Measurements from ENCODE around the gene BCR. TPM values are rescaled to one million over a fixed set of nuclear protein-coding genes. Genes with fewer than 3 reads are reported as not detected.
"Not testable (repeated sequence)": the region's sequence is repeated elsewhere in the genome, so short reads cannot be mapped to it uniquely, and the experiment has no call there.

BCR gene
- total RNA-seq, 2 experiments from 2014 or later: 60.7 to 63.2 TPM

DNA sequence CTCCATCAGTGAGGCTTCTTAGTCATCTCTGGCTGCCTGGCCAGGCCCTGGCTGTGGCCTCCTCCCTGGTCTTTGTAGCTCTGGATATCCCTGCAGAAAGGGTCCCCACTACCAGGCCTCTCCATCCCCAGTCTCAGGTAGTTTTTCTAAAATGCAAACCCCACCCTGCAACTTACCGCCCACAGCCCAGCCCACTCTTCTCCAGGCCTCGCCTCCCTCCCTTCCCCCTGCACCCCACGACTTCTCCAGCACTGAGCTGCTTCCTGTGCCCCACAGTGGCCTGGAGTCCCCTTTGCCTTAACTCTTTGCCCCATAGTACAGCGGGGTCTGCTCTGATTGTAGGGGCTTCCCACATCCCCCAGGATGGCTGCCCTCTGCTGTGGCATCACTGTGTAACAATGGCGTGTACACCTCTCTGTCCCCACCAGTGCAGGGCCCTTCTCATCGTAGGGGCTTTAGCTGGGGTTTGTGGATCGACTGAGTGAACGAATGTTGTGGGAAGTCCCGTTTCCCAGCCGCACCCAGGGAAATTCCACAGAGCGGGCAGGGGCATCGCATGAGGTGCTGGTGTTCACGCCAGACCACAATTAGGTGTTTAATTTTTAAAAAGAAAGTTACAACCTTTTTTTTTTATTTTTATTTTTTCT lies 111.6 kb downstream of the BCR start:
- POLR2A ChIA-PET: no interaction called here
- CTCF ChIA-PET: interaction anchor here (2.4 to 13.2 kb wide), 2 partner anchors 10 to 114 kb away, joined by 10 to 272 read pairs; partner anchors contain the start of gene BCR
- no peaks in the 10 kb centered on the region for H3K4me1 Mint-ChIP-seq
- no peak overlapping the region for H3K4me3 Mint-ChIP-seq
- DNase-seq: no peak
- no peak overlapping the region for H3K27ac Mint-ChIP-seq
- H3K36me3 Mint-ChIP-seq (ENCODE audit: low read depth): peaks cover 32% of the 10 kb centered on the region
- H3K27me3 Mint-ChIP-seq: no peaks in the 10 kb centered on the region
- no peaks in the 10 kb centered on the region for H3K9me3 Mint-ChIP-seq

- DNase-seq: no peak
- Mint-ChIP-seq H3K27ac (no peak overlapping the region), H3K4me1 (no peaks in the 10 kb centered on the region), H3K27me3 (no peaks in the 10 kb centered on the region), H3K36me3 (ENCODE audit: low read depth) (peaks cover 38% of the 10 kb centered on the region), H3K9me3 (no peaks in the 10 kb centered on the region), H3K4me3 (no peak overlapping the region)
- ChIA-PET CTCF (interaction anchor here (1.2 to 13.2 kb wide), 3 partner anchors 11 to 115 kb away, joined by 4 to 272 read pairs (median 10); partner anchors contain the start of gene BCR), POLR2A (no interaction called here)
These were observed 112.4 kb downstream of the BCR start for GRCh38 chr22:23292453-23293350.

GRCh38 chr22:23293720-23294119 lies 113.4 kb downstream of the BCR start:
- H3K36me3 Mint-ChIP-seq (ENCODE audit: low read depth): peaks cover 38% of the 10 kb centered on the region
- H3K9me3 Mint-ChIP-seq: no peaks in the 10 kb centered on the region
- ChIA-PET POLR2A (no interaction called here), CTCF (interaction anchor here (0.7 to 13.2 kb wide), 3 partner anchors 12 to 116 kb away, joined by 4 to 272 read pairs (median 6); partner anchors contain the start of gene BCR)
- no peak for DNase-seq
- no peak overlapping the region for H3K27ac Mint-ChIP-seq
- H3K4me1 Mint-ChIP-seq: no peaks in the 10 kb centered on the region
- no peaks in the 10 kb centered on the region for H3K27me3 Mint-ChIP-seq
- H3K4me3 Mint-ChIP-seq: no peak overlapping the region

DNA sequence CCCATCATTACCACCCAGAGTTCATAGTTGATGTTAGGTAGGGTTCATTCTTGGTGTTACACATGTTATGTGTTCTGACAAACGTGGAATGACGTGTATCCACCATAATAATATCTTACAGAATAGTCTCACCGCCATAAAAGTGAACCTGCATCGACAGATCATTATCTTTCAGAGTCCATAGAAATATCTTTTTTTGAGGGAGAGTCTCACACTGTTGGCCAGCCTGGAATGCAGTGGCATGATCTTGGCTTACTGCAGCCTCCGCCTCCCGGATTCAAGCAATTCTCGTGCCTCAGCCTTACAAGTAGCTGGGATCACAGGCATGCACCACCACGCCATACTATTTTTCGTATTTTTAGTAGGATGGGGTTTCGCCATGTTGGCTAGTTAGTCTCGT lies 113.9 kb downstream of the BCR start:
- Mint-ChIP-seq H3K4me3 (no peak overlapping the region), H3K9me3 (no peaks in the 10 kb centered on the region), H3K4me1 (no peaks in the 10 kb centered on the region), H3K36me3 (ENCODE audit: low read depth) (peaks cover 37% of the 10 kb centered on the region), H3K27me3 (no peaks in the 10 kb centered on the region), H3K27ac (no peak overlapping the region)
- DNase-seq: no peak
- POLR2A ChIA-PET: no interaction called here
- CTCF ChIA-PET: interaction anchor here (0.7 kb wide), 1 partner anchor 29 kb away, joined by 6 read pairs; no protein-coding TSS in a partner anchor

DNA sequence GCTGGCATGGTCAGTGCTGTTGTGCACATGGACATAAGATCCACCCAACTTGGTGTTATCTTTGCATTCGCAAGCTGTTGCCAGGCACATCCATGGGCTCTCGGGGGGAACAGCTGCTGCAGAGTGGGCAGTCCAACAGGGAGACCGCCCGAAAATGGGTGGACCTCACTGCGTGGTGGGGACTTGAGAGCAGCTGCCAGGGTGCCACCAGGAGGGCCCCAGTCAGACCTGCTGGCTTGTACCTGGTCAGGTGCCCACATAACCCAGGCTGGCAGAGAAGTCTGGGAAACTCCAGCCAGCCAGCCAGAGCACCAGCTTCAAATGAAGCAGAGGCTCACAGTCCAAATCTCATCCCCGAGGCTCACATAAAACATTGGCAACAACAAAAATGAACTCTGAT lies 120.2 kb downstream of the BCR start:
- no peak for DNase-seq
- Mint-ChIP-seq H3K27me3 (no peaks in the 10 kb centered on the region), H3K36me3 (ENCODE audit: low read depth) (peaks cover 18% of the 10 kb centered on the region), H3K4me1 (no peaks in the 10 kb centered on the region), H3K4me3 (no peak overlapping the region), H3K27ac (no peak overlapping the region), H3K9me3 (no peaks in the 10 kb centered on the region)
- ChIA-PET POLR2A (no interaction called here), CTCF (interaction anchor here (1.0 kb wide), 1 partner anchor 19 kb away, joined by 3 read pairs; no protein-coding TSS in a partner anchor)

- POLR2A ChIA-PET: no interaction called here
These were observed 121.3 kb downstream of the BCR start for GRCh38 chr22:23301591-23301990.

GRCh38 chr22:23302171-23303002 lies 122.1 kb downstream of the BCR start:
- Mint-ChIP-seq H3K4me3 (no peak overlapping the region), H3K4me1 (no peaks in the 10 kb centered on the region), H3K36me3 (ENCODE audit: low read depth) (peaks cover 12% of the 10 kb centered on the region), H3K27ac (no peak overlapping the region), H3K27me3 (no peaks in the 10 kb centered on the region), H3K9me3 (no peaks in the 10 kb centered on the region)
- POLR2A ChIA-PET: no interaction called here
- CTCF ChIA-PET: interaction anchor here (0.7 to 0.8 kb wide), 2 partner anchors 20 to 410 kb away, joined by 3 read pairs; no protein-coding TSS in a partner anchor
- DNase-seq: no peak

More at GRCh38 chr22:23301591-23301990, 121.3 kb downstream of the BCR start:
- H3K36me3 Mint-ChIP-seq (ENCODE audit: low read depth): peaks cover 18% of the 10 kb centered on the region
- CTCF ChIA-PET: no interaction called here
- H3K4me3 Mint-ChIP-seq: no peak overlapping the region
- no peak for DNase-seq
- H3K9me3 Mint-ChIP-seq: no peaks in the 10 kb centered on the region
- H3K4me1 Mint-ChIP-seq: no peaks in the 10 kb centered on the region
- no peaks in the 10 kb centered on the region for H3K27me3 Mint-ChIP-seq
- no peak overlapping the region for H3K27ac Mint-ChIP-seq

DNA sequence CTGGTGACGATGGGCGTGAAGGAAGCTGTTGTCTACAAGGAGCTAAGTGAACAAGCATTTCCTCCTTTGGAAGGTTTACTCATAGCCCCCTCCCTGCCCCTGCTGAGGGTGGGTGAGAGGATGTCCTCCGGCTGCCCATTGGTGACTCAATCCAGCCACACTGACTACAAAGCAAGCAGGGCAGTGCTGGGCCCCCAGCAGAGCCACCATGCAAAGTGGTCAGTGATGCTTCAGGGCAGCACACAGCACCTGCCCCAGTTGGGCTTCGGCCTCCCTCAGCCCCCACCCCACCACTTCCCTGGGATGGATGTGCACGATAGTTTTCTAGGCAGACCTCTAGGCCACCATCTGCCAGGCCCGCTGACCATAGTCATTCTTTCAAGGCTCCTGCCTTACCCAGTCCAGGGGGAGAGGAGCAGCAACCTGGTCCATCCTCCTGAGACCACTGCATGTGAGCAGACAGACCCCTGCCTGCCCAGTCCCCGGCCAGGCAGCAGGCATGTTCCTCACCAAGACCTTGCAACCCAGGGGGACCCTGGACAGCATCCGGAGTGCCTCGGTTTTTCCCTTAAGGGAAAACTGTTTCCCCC lies 125.1 kb downstream of the BCR start:
- no peaks in the 10 kb centered on the region for H3K9me3 Mint-ChIP-seq
- no peaks in the 10 kb centered on the region for H3K4me1 Mint-ChIP-seq
- CTCF ChIA-PET: no interaction called here
- POLR2A ChIA-PET: no interaction called here
- H3K27ac Mint-ChIP-seq: no peak overlapping the region
- no peak overlapping the region for H3K4me3 Mint-ChIP-seq
- no peaks in the 10 kb centered on the region for H3K27me3 Mint-ChIP-seq
- no peak for DNase-seq
- H3K36me3 Mint-ChIP-seq (ENCODE audit: low read depth): peaks cover 8% of the 10 kb centered on the region

- no peaks in the 10 kb centered on the region for H3K4me1 Mint-ChIP-seq
- no peaks in the 10 kb centered on the region for H3K9me3 Mint-ChIP-seq
- CTCF ChIA-PET: no interaction called here
- no peak for DNase-seq
- H3K4me3 Mint-ChIP-seq: no peak overlapping the region
- H3K27ac Mint-ChIP-seq: no peak overlapping the region
- POLR2A ChIA-PET: no interaction called here
- peaks cover 8% of the 10 kb centered on the region for H3K36me3 Mint-ChIP-seq (ENCODE audit: low read depth)
- H3K27me3 Mint-ChIP-seq: no peaks in the 10 kb centered on the region
These were observed 125.6 kb downstream of the BCR start for GRCh38 chr22:23305922-23306374.

- POLR2A ChIA-PET: no interaction called here
- no peak for DNase-seq
These were observed 126.2 kb downstream of the BCR start for GRCh38 chr22:23306438-23306921.

DNA sequence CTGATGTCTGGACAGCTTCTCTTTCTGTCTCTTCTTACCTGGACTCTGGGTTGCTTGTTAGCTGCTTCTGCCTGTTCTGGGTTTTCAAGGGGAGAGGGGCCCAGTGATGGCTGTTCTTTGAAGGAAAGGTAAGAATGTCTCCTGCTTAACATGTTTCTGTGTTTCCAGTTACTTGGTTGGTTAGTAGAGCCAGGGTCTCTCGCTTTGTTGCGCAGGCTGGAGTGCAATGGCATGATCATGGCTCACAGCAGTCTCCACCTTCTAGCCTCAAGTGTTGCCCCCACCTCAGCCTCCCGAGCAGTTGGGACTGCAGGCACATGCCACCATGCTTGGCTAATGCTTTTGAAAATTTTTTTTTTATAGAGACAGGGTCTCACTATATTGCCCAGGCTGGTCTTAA lies 126.6 kb downstream of the BCR start:
- Mint-ChIP-seq H3K4me3 (no peak overlapping the region), H3K27ac (no peak overlapping the region), H3K27me3 (no peaks in the 10 kb centered on the region), H3K4me1 (no peaks in the 10 kb centered on the region), H3K9me3 (no peaks in the 10 kb centered on the region), H3K36me3 (ENCODE audit: low read depth) (peaks cover 4% of the 10 kb centered on the region)
- no peak for DNase-seq
- ChIA-PET POLR2A (no interaction called here), CTCF (no interaction called here)

More at GRCh38 chr22:23306438-23306921, 126.2 kb downstream of the BCR start:
- no peak overlapping the region for H3K27ac Mint-ChIP-seq
- peaks cover 5% of the 10 kb centered on the region for H3K36me3 Mint-ChIP-seq (ENCODE audit: low read depth)
- no peaks in the 10 kb centered on the region for H3K9me3 Mint-ChIP-seq
- H3K27me3 Mint-ChIP-seq: no peaks in the 10 kb centered on the region
- CTCF ChIA-PET: no interaction called here
- H3K4me3 Mint-ChIP-seq: no peak overlapping the region
- no peaks in the 10 kb centered on the region for H3K4me1 Mint-ChIP-seq

- H3K27me3 Mint-ChIP-seq; POLR2A ChIA-PET; CTCF ChIA-PET; H3K27ac Mint-ChIP-seq; DNase-seq; H3K4me1 Mint-ChIP-seq; H3K9me3 Mint-ChIP-seq; H3K4me3 Mint-ChIP-seq; H3K36me3 Mint-ChIP-seq (ENCODE audit: low read depth): not testable (repeated sequence)
These were observed 127.2 kb downstream of the BCR start for GRCh38 chr22:23307511-23307910.
